ENCODE data around the gene SPNS3. TPM values are rescaled to one million over a fixed set of nuclear protein-coding genes. Genes with fewer than 3 reads are reported as not detected.

The SPNS3 gene
- total and polyA plus RNA-seq, 2 of the 4 experiments (the other 2 are of a cell fraction), result 0.18 TPM; not detected in 1

DNA sequence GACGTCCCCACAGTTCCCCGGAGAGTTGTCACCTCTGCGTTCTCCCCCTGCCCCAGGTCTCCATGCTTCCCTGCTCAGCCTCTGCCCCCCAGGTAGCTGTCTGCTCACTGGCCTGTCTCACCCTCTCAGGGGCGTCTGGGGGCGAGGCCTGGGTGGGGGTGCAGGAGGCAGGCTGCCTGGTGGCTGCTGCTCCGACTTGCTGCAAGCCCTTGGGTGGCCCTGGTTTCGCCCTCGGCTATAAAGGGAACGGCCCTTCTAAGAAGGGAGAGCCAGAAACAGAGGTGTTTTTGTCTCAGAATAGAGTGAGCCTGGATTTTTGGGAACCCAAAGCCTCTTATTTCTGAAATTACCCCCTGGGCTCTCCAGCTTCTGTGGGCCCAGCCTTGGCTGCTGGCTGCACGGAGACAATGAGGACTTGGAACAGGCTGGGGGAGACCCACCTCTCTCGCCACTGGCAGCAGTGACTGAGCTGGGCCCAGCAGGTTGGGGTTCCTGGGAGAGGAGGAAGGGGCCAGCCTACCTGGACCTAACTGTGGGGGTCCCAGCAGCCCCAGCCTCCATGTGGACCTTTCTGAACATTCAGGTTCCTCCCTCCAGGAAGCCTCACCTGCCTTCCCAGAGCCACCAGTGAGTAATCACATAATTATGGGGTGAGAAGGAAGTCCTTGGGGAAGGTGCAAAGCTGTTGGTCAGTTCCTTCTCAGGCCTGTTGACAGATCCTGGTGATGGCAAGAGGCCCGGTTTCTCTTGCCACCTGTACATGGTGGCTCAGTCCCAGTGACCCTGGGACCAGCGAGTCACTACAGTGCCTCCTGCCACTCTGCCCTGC is 49.5 kb downstream of the SPNS3 start (continued):
- TF ChIP-seq RFX5 (IDR thresholded peaks at IDR 0.05; ENCODE audit: low read depth, low read length), result no peak

DNA sequence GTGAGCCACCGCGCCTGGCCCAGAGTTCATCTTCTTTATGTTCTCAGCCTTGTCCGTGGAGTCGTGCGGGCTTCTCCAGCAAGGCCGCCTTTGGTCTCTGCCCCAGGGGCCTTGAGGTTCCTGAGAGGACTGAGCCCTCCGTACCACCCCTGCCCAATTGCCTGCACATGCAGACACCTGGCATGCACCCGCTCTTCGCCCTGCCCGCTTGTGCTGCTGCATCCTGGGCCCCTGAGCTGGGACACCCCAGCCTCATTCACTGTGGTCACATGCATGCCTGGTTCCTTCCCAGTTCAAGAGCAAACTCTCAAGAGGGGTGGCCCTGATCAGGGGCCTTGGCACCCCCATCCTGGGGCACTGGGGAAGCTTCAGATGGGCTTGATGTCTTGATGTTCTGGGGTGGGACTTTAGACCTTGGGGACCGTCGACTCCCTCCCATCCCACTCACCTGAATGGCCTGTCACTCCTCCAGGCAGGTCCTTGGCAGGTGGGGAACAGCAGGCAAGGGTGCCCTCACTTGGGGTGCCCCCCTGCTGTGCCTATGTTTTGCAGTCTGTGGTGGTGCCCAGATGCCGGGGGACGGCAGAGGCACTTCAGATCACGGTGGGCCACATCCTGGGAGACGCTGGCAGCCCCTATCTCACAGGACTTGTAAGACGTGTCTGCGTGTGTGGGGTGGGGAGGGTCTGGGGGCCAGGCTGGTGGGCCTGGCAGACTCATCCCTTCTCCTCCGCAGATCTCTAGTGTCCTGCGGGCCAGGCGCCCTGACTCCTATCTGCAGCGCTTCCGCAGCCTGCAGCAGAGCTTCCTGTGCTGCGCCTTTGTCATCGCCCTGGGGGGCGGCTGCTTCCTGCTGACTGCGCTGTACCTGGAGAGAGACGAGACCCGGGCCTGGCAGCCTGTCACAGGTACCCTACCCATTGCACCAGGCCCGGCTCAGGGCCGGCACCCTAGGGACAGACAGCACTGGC is 52.2 kb downstream of the SPNS3 start:
- Histone ChIP-seq H2AFZ (replicated peaks; ENCODE audit: low read length, poor library complexity) (no peak overlapping the region), H3K9me3 (ENCODE audit: control insufficient read depth, insufficient read depth, low read length) (no peaks in the 10 kb centered on the region), H2AK9ac (replicated peaks; ENCODE audit: low read depth, low read length, poor library complexity) (no peak overlapping the region), H2BK20ac (ENCODE audit: low read depth, low read length) (no peak overlapping the region), H3K36me3 (ENCODE audit: control insufficient read depth, insufficient read depth, low read length) (no peaks in the 10 kb centered on the region), H4K5ac (ENCODE audit: low read depth, low read length) (no peak overlapping the region), H4K91ac (ENCODE audit: insufficient read depth, low read depth, low read length) (no peak overlapping the region), H3K14ac (replicated peaks; ENCODE audit: low read depth, low read length) (no peak overlapping the region), H3K4me1 (ENCODE audit: control insufficient read depth, insufficient read depth, low read length) (no peaks in the 10 kb centered on the region), H3K27ac (ENCODE audit: insufficient read depth, low read length) (no peak overlapping the region), H2BK120ac (ENCODE audit: low read depth, low read length) (no peak overlapping the region), H3K9me1 (ENCODE audit: insufficient read depth, low read length) (no peaks in the 10 kb centered on the region), H3K56ac (ENCODE audit: extremely low read depth, insufficient read depth, low read length) (no peak overlapping the region), H3K4me2 (ENCODE audit: low read depth, low read length) (no peak overlapping the region), H3K4me3 (ENCODE audit: insufficient read depth, low read depth, low read length) (no peak overlapping the region), H3K9ac (ENCODE audit: low read depth, low read length) (no peak overlapping the region), H2BK15ac (ENCODE audit: low read depth, low read length) (no peak overlapping the region), H2BK5ac (ENCODE audit: low read depth, low read length, poor library complexity, severe bottlenecking) (no peak overlapping the region), H3K27me3 (ENCODE audit: control insufficient read depth, insufficient read depth, low read length) (peaks cover 27% of the 10 kb centered on the region; the same call in 1 of the 2 replicates), H3K18ac (ENCODE audit: low read depth, low read length) (no peak overlapping the region), H4K8ac (ENCODE audit: low read depth in 2 of 2, low read length in 2 of 2) (no peak overlapping the region), H3K23ac (ENCODE audit: low read depth, low read length) (no peak overlapping the region), H3K79me1 (ENCODE audit: low read depth in 1 of 2, low read length in 2 of 2) (no peaks in the 10 kb centered on the region), H3K4ac (ENCODE audit: low read depth, low read length) (no peak overlapping the region), H2AK5ac (ENCODE audit: low read depth, low read length) (no peak overlapping the region), H4K20me1 (ENCODE audit: insufficient read depth, low read length) (no peaks in the 10 kb centered on the region; the same call in 1 of the 2 replicates)
- intact Hi-C loops (cut with micrococcal nuclease), result no loop called here
- no peak for ATAC-seq (ENCODE audit: low read depth)
- WGBS, 2 experiments (ENCODE audit: extremely low coverage in 2 of 2, insufficient read length in 1 of 2), result 76% methylated on average over 9 of the region's 31 CpGs; no CpG with 5 or more reads in 1 of the 2 experiments
- in situ Hi-C loops (cut with MboI; ENCODE audit: low sequenced_read_pairs), result no loop called here
- POLR2A ChIA-PET (ENCODE audit: unreplicated experiment), result no interaction called here
- CTCF ChIA-PET, result interaction anchor here (1.0 kb wide), 1 partner anchor 40 kb away, joined by 3 read pairs; no protein-coding TSS in a partner anchor
- dilution Hi-C loops (cut with HindIII; ENCODE audit: low sequenced_read_pairs, unreplicated experiment), result no loop called here
- TF ChIP-seq NFE2L2 (IDR thresholded peaks at IDR 0.05; ENCODE audit: low read depth, low read length), result no peak
- TF ChIP-seq, protein P1, sequence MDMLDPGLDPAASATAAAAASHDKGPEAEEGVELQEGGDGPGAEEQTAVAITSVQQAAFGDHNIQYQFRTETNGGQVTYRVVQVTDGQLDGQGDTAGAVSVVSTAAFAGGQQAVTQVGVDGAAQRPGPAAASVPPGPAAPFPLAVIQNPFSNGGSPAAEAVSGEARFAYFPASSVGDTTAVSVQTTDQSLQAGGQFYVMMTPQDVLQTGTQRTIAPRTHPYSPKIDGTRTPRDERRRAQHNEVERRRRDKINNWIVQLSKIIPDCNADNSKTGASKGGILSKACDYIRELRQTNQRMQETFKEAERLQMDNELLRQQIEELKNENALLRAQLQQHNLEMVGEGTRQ (IDR thresholded peaks at IDR 0.05; ENCODE audit: low read depth, low read length), result no peak
- no peak for DNase-seq
- no TSS peak for BruUV-seq (replicated peaks)

All from IMR-90 (cell line).